Measurements from ENCODE around the gene LEF1. TPM values are rescaled to one million over a fixed set of nuclear protein-coding genes. Genes with fewer than 3 reads are reported as not detected.

LEF1 gene
- total RNA-seq, 2 experiments from 2014 or later = 29.4 to 30.6 TPM

GRCh38 chr4:108130955-108131354 is 37.8 kb downstream of the LEF1 start:
- CTCF ChIA-PET = interaction anchor here (1.1 to 1.7 kb wide), 6 partner anchors 9 to 63 kb away, joined by 3 to 4 read pairs (median 3); no protein-coding TSS in a partner anchor
- Mint-ChIP-seq H3K4me3 (no peak overlapping the region), H3K27me3 (peaks cover 7% of the 10 kb centered on the region), H3K4me1 (peaks cover 10% of the 10 kb centered on the region), H3K9me3 (ENCODE audit: low read depth) (no peaks in the 10 kb centered on the region), H3K36me3 (peaks cover 9% of the 10 kb centered on the region), H3K27ac (no peak overlapping the region)
- no peak for ATAC-seq
- no peak for DNase-seq

GRCh38 chr4:108129196-108129595 is 39.5 kb downstream of the LEF1 start:
- peaks cover 2% of the 10 kb centered on the region for H3K4me1 Mint-ChIP-seq
- no peak overlapping the region for H3K27ac Mint-ChIP-seq
- ATAC-seq = no peak
- peaks cover 7% of the 10 kb centered on the region for H3K27me3 Mint-ChIP-seq
- no peak overlapping the region for H3K4me3 Mint-ChIP-seq
- peaks cover 9% of the 10 kb centered on the region for H3K36me3 Mint-ChIP-seq
- no peaks in the 10 kb centered on the region for H3K9me3 Mint-ChIP-seq (ENCODE audit: low read depth)
- DNase-seq = no peak
- CTCF ChIA-PET = no interaction called here

GRCh38 chr4:108126806-108127205 is 41.9 kb downstream of the LEF1 start:
- CTCF ChIA-PET = no interaction called here
- Mint-ChIP-seq H3K27me3 (peaks cover 3% of the 10 kb centered on the region), H3K9me3 (ENCODE audit: low read depth) (no peaks in the 10 kb centered on the region), H3K4me1 (peaks cover 2% of the 10 kb centered on the region), H3K27ac (no peak overlapping the region), H3K4me3 (no peak overlapping the region), H3K36me3 (peaks cover 9% of the 10 kb centered on the region)
- DNase-seq (no peak), ATAC-seq (no peak)

GRCh38 chr4:108120789-108121188 is 47.9 kb downstream of the LEF1 start:
- H3K9me3 Mint-ChIP-seq (ENCODE audit: low read depth) = no peaks in the 10 kb centered on the region
- peaks cover 5% of the 10 kb centered on the region for H3K36me3 Mint-ChIP-seq
- ATAC-seq = no peak
- peaks cover 41% of the 10 kb centered on the region for H3K4me1 Mint-ChIP-seq
- no peak for DNase-seq
- no peak overlapping the region for H3K27ac Mint-ChIP-seq
- CTCF ChIA-PET = no interaction called here
- no peaks in the 10 kb centered on the region for H3K27me3 Mint-ChIP-seq
- no peak overlapping the region for H3K4me3 Mint-ChIP-seq

DNA sequence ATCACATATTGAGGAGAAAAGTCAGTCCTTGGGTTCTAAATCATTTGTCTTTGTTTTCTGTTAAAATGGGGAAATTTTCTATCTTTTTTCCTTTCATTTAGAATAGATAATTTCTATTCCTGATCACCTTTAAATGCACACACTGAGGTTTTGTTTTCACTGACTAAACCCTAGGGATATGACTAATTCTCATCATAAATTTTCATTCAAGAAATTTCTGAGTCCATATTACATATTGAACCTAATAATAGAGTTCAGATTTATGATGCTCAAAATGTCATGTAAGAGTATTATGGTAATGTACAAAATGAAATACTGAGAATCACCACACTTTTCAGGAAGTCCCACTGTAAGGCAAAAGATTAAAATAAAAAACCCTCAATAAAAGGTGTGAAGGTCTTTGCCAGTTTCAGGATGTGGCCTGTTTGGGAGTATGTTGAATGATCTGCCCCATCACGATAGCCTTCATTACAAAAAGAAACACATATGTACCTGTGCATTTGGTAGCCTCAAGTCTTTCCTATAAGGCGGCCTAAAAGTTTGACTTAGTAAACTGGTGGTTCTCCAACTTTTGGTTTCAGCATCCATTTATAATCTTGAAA is 49.4 kb downstream of the LEF1 start:
- H3K4me3 Mint-ChIP-seq = no peak overlapping the region
- CTCF ChIA-PET = interaction anchor here (1.1 to 1.2 kb wide), 2 partner anchors 11 to 47 kb away, joined by 3 to 4 read pairs; no protein-coding TSS in a partner anchor
- peaks cover 52% of the 10 kb centered on the region for H3K4me1 Mint-ChIP-seq
- H3K9me3 Mint-ChIP-seq (ENCODE audit: low read depth) = no peaks in the 10 kb centered on the region
- peaks cover 2% of the 10 kb centered on the region for H3K36me3 Mint-ChIP-seq
- ATAC-seq (no peak), DNase-seq (no peak)
- peak overlapping the region; percentile 63 for H3K27ac Mint-ChIP-seq
- no peaks in the 10 kb centered on the region for H3K27me3 Mint-ChIP-seq

- H3K4me3 Mint-ChIP-seq = no peak overlapping the region
- H3K4me1 Mint-ChIP-seq = peaks cover 57% of the 10 kb centered on the region
Measured at GRCh38 chr4:108118505-108118904, 50.2 kb downstream of the LEF1 start.

DNA sequence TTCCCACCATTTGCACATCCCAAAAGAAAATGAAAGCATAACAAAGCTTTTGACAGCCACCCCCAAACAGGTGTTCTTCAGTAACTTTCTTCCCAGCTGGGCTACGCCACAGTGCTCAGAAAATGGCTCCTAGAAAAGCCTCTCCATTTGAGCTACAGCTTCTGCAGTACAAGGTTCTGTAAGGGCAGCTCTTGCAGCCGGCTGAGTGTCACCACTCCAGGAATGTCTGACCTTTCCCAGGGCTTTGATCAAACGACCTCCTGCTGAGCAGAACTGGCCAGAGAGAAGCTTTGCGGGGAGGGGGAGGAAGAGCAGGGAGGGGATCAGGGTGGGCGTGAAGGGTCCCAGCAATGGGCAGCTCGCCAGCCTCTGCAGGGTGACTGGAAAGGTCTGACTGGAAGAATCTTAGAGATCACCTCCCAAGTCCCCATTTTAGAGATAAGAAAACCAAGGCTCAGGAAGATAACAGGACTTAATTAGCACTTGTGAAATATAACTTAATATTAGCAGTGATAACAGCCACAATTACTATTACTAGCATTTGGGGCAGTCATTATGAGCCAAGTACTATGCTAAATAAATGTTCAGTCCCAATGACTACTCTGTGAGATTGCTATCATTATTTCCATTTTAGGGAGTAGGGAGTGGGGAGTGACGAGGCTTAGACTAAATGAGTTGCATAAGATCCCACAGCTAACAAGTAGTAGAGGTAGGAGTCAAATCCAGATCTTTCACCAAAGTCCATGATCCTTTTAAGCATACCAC is 51.1 kb downstream of the LEF1 start:
- Mint-ChIP-seq H3K4me3 (no peak overlapping the region), H3K4me1 (peaks cover 66% of the 10 kb centered on the region), H3K36me3 (peaks cover 2% of the 10 kb centered on the region), H3K27me3 (peaks cover under 1% of the 10 kb centered on the region), H3K9me3 (ENCODE audit: low read depth) (no peaks in the 10 kb centered on the region), H3K27ac (no peak overlapping the region)
- CTCF ChIA-PET = interaction anchor here (1.0 to 1.4 kb wide), 3 partner anchors 10 to 99 kb away, joined by 3 to 5 read pairs (median 4); no protein-coding TSS in a partner anchor
- ATAC-seq (no peak), DNase-seq (no peak)

More at GRCh38 chr4:108118505-108118904, 50.2 kb downstream of the LEF1 start:
- DNase-seq (peak; percentile 49), ATAC-seq (peak; percentile 48)
- Mint-ChIP-seq H3K27me3 (no peaks in the 10 kb centered on the region), H3K9me3 (ENCODE audit: low read depth) (no peaks in the 10 kb centered on the region), H3K27ac (peak overlapping the region; percentile 63), H3K36me3 (peaks cover 2% of the 10 kb centered on the region)
- CTCF ChIA-PET = interaction anchor here (1.1 to 1.4 kb wide), 3 partner anchors 11 to 100 kb away, joined by 3 to 4 read pairs (median 3); no protein-coding TSS in a partner anchor

GRCh38 chr4:108116423-108117168 is 52.1 kb downstream of the LEF1 start:
- Mint-ChIP-seq H3K27ac (peak overlapping the region; percentile 57), H3K9me3 (ENCODE audit: low read depth) (no peaks in the 10 kb centered on the region), H3K4me1 (peaks cover 72% of the 10 kb centered on the region), H3K36me3 (peaks cover 2% of the 10 kb centered on the region), H3K27me3 (peaks cover 2% of the 10 kb centered on the region), H3K4me3 (no peak overlapping the region)
- CTCF ChIA-PET = interaction anchor here (1.0 kb wide), 2 partner anchors 10 to 311 kb away, joined by 4 to 5 read pairs; no protein-coding TSS in a partner anchor
- DNase-seq = peak; percentile 51
- ATAC-seq = peak; percentile 41

DNA sequence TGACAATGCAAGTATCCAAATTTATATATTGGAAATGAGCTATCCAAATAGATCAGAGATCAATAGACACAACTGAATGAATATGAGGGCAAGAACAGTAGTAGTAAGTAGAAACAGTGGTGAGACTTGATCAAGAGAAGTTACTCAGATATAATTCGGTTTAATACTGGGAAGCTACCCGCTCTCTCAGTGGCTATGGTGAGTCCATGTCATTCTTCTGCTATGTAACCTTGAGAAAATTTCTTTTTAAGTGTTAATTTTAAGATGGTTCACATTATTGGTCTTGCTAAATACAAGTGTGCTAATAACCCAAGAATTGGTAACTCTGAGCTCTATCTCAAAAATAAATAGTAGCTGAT is 53.6 kb downstream of the LEF1 start:
- ATAC-seq = no peak

GRCh38 chr4:108114503-108114902 is 54.2 kb downstream of the LEF1 start:
- Mint-ChIP-seq H3K9me3 (ENCODE audit: low read depth) (no peaks in the 10 kb centered on the region), H3K27ac (no peak overlapping the region), H3K36me3 (peaks cover 2% of the 10 kb centered on the region), H3K27me3 (peaks cover 20% of the 10 kb centered on the region), H3K4me1 (peaks cover 84% of the 10 kb centered on the region), H3K4me3 (no peak overlapping the region)
- ATAC-seq (no peak), DNase-seq (no peak)
- CTCF ChIA-PET = interaction anchor here (1.4 to 2.1 kb wide), 2 partner anchors 95 to 458 kb away, joined by 4 to 5 read pairs; no protein-coding TSS in a partner anchor

More for the DNA sequence above, 53.6 kb downstream of the LEF1 start:
- DNase-seq = no peak
- Mint-ChIP-seq H3K27ac (no peak overlapping the region), H3K27me3 (peaks cover 13% of the 10 kb centered on the region), H3K4me3 (no peak overlapping the region), H3K4me1 (peaks cover 79% of the 10 kb centered on the region), H3K9me3 (ENCODE audit: low read depth) (no peaks in the 10 kb centered on the region), H3K36me3 (peaks cover 2% of the 10 kb centered on the region)
- CTCF ChIA-PET = interaction anchor here (0.7 to 1.4 kb wide), 4 partner anchors 70 to 458 kb away, joined by 3 to 4 read pairs (median 4); no protein-coding TSS in a partner anchor

DNA sequence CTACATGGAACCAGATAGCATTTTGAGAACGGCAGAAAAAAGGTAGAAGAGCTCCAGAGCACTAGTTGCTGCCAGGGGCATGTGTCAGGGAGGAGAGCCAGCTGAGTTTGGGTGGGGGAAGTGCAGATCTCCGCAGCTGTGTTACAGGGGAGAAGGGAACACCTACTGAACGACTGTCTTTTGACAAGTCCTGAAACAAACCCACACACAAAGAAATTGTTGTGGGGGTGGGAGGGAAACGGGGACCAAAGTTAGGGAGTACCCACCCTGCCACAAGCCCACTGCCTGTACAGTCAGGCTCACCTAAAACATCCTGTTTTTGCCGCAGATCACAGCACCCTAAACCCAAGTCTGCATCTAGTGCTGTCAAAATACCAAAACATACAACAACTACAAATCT is 55.5 kb downstream of the LEF1 start:
- H3K9me3 Mint-ChIP-seq (ENCODE audit: low read depth) = no peaks in the 10 kb centered on the region
- H3K27ac Mint-ChIP-seq = peak overlapping the region; percentile 76
- peak; percentile 62 for DNase-seq
- H3K27me3 Mint-ChIP-seq = peaks cover 30% of the 10 kb centered on the region
- H3K36me3 Mint-ChIP-seq = peaks cover 5% of the 10 kb centered on the region
- CTCF ChIA-PET = interaction anchor here (0.8 to 2.1 kb wide), 2 partner anchors 54 to 94 kb away, joined by 3 to 5 read pairs; no protein-coding TSS in a partner anchor
- peak; percentile 52 for ATAC-seq
- H3K4me1 Mint-ChIP-seq = peaks cover 80% of the 10 kb centered on the region
- H3K4me3 Mint-ChIP-seq = no peak overlapping the region

DNA sequence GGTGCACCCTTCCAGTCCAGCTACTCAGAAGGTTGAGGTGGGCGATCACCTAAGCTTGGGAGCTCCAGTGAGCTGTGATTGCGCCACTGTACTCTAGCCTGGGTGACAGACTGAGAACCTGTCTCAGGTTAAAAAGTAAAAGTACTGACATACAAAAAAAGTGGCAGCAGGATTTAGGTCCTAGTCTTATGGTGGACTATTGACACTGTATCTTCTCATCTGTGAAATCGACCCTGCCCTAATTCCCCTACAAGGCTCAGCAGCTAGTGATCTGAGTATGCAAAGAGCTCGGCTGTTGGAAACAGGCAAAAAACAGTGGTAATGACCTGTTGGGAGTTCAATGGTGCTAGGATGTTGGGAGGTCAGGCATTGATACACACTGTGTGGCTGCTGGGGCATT is 57.0 kb downstream of the LEF1 start:
- ATAC-seq (no peak), DNase-seq (no peak)
- H3K9me3 Mint-ChIP-seq (ENCODE audit: low read depth) = no peaks in the 10 kb centered on the region
- peaks cover 36% of the 10 kb centered on the region for H3K27me3 Mint-ChIP-seq
- peaks cover 5% of the 10 kb centered on the region for H3K36me3 Mint-ChIP-seq
- H3K27ac Mint-ChIP-seq = no peak overlapping the region
- peaks cover 76% of the 10 kb centered on the region for H3K4me1 Mint-ChIP-seq
- CTCF ChIA-PET = no interaction called here
- no peak overlapping the region for H3K4me3 Mint-ChIP-seq

- Mint-ChIP-seq H3K27me3 (peaks cover 49% of the 10 kb centered on the region), H3K9me3 (ENCODE audit: low read depth) (no peaks in the 10 kb centered on the region), H3K27ac (no peak overlapping the region), H3K4me3 (no peak overlapping the region), H3K36me3 (peaks cover 4% of the 10 kb centered on the region), H3K4me1 (peaks cover 69% of the 10 kb centered on the region)
- no peak for ATAC-seq
- CTCF ChIA-PET = no interaction called here
- DNase-seq = no peak
Measured at GRCh38 chr4:108110450-108110849, 58.3 kb downstream of the LEF1 start.

All from activated CD8-positive, alpha-beta memory T cell treated with anti-CD3 and anti-CD28 coated beads, Interleukin-2, amount 10 ng/mL, durations not matched to agents 7 days and 5 days (primary cell).